Measurements from ENCODE around the gene FOXM1.

The FOXM1 gene, protein sequence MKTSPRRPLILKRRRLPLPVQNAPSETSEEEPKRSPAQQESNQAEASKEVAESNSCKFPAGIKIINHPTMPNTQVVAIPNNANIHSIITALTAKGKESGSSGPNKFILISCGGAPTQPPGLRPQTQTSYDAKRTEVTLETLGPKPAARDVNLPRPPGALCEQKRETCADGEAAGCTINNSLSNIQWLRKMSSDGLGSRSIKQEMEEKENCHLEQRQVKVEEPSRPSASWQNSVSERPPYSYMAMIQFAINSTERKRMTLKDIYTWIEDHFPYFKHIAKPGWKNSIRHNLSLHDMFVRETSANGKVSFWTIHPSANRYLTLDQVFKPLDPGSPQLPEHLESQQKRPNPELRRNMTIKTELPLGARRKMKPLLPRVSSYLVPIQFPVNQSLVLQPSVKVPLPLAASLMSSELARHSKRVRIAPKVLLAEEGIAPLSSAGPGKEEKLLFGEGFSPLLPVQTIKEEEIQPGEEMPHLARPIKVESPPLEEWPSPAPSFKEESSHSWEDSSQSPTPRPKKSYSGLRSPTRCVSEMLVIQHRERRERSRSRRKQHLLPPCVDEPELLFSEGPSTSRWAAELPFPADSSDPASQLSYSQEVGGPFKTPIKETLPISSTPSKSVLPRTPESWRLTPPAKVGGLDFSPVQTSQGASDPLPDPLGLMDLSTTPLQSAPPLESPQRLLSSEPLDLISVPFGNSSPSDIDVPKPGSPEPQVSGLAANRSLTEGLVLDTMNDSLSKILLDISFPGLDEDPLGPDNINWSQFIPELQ

GRCh38 chr12:2877047-2877952, at the start of gene FOXM1, which contains the start of gene RHNO1:
Gene FOXM1 (minus strand): TSS chr12:2877174. CDS start chr12:2874478, 2,696 bp downstream.
Gene RHNO1 (plus strand): TSS chr12:2877223. CDS start chr12:2885367, 8,144 bp downstream.
- DNase-seq, result peak; percentile 38 to 72

- no peak for DNase-seq
These were observed 48.5 kb upstream of the FOXM1 start for GRCh38 chr12:2925322-2925995.

DNA sequence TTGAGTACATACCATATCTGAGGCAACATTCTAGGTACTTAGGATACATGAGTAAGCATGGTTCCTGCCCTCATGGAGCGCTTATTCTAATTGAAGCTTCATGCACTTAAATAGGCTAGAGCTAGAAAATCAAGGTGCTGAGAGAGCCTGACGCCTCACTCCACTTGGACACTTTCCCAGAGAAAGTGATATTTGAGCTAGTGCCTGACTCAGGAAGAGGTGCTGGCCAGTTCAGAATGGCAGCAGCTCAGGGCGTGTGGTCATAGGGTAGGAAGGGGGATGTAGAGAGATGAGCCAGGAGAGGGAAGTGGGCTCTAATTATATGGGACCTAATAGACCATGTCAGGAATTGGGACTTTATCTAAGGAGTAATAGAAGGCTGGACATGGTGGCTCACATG, 47.0 kb upstream of the FOXM1 start:
- no peak for DNase-seq

DNA sequence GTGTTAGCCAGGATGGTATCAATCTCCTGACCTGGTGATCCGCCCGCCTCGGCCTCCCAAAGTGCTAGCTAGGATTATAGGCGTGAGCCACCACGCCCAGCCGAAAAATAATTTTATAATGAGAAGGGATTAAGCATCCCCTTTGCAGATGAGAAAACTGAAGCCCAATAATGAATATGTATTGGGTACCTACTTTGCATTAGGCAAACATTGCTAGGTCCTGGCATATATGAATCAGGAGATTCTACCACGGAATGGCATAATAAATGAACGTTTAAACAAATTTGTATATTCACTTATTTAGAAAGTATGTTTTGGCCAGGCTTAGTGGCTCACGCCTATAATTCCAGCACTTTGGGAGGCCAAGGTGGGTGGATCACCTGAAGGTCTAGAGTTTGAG, 46.1 kb upstream of the FOXM1 start:
- no peak for DNase-seq

DNA sequence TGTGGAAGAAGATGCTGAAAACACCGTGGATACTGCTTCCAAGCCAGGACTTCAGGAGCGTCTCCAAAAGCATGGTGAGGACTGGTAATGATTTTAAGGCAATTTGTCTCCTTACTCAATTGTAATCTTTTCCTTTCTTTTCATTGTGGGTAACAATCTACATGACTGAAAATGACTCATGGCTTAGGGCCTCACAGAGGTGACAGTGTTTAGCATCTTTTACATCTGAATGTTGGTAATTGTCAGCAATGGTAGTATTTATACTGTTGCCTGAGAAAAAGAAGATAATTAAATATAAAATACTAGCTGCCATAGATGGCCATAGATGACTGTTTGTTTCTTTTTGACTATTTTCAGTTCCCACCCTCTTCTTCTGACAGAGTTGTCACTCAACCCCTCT, 45.4 kb upstream of the FOXM1 start:
- DNase-seq, result no peak

DNA sequence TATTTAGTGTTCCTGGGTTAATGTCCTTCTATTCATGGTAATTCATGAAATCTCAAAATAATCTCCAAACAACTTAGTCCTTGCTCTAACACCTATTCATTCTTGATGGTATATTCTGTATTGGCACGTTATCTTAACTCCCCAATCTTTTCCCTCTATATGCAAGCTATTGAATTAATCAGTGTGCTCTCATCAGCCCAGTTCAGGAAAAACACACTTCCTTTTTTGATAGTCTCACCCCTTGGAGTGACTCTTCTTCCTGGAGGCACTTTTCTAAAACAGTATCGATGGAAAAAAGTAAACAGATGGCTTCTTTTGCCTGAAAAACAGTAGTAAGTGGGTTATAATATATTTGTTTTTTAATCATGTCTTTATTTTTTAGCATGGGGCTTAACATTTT, 42.3 kb upstream of the FOXM1 start:
- DNase-seq, result no peak

- DNase-seq, result no peak
These were observed 35.2 kb upstream of the FOXM1 start for GRCh38 chr12:2912216-2912575.

DNA sequence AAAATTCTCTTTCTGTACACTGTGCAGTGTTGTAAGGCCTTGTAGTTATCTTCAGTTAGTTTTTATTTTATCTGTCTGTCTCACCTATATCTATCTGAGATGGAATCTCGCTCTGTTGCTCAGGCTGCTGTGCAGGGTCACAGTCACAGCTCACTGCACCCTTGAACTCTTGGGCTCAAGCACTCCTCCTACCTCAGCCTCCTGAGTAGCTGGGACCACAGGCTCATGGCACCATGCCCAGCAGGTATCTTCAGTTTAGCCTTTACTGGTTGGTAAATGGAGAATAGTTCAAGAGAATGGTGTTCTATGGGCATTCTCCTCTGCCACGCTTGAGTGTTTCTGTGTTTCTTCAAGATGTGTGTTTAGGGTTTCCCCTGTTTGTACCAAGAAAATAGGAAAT, 27.3 kb upstream of the FOXM1 start:
- no peak for DNase-seq

GRCh38 chr12:2902272-2902880, 25.4 kb upstream of the FOXM1 start:
- no peak for DNase-seq

- DNase-seq, result no peak
These were observed 23.7 kb upstream of the FOXM1 start for GRCh38 chr12:2900642-2901041.

GRCh38 chr12:2897418-2897817, 20.4 kb upstream of the FOXM1 start:
- DNase-seq, result no peak

- no peak for DNase-seq
These were observed 18.5 kb upstream of the FOXM1 start for GRCh38 chr12:2895511-2895910.

GRCh38 chr12:2895051-2895451, 18.1 kb upstream of the FOXM1 start:
- DNase-seq, result no peak

GRCh38 chr12:2893007-2893406, 16.0 kb upstream of the FOXM1 start:
- no peak for DNase-seq

DNA sequence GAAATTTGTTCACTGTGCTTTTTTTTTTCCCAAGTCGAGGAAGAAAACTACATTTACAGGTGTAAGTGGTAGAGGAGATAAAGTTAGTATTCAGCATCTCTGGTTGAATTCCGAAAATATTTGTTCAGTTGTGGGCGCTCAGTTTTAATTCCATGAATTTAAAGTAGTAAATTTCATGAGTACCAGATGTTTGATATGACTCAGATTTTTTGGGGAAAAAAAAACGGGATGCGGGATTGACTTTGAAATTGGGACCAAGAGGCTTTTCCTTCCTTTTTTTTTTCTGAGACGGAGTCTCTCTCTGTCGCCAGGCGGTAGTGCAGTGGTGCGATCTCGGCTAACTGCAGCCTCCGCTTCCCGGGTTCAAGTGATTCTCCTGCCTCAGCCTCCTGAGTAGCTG, 15.3 kb upstream of the FOXM1 start:
- no peak for DNase-seq

GRCh38 chr12:2891240-2892053, 14.5 kb upstream of the FOXM1 start:
- peak in 1 of 2 experiments; percentile 27 for DNase-seq

- DNase-seq, result peak; percentile 94 to 96
These were observed 13.6 kb upstream of the FOXM1 start, which contains the start of gene TULP3 for GRCh38 chr12:2890388-2891239. Gene TULP3 (plus strand): TSS chr12:2890891. CDS start chr12:2890948, 57 bp downstream.

GRCh38 chr12:2890001-2890387, 13.0 kb upstream of the FOXM1 start:
- no peak for DNase-seq

- DNase-seq, result no peak
These were observed 9.9 kb upstream of the FOXM1 start for GRCh38 chr12:2886768-2887450.

All from NCI-H524 (cell line).